GM18520 (cell line): ENCODE measurements around the gene SLC23A3.
"Not testable (repeated sequence)": the region's sequence is repeated elsewhere in the genome, so short reads cannot be mapped to it uniquely, and the experiment has no call there.

Experiments
- ATAC-seq: cut with Tn5 transposase; IDR thresholded peaks from one replicate; pipeline ENCODE4 v1.9.1; 2021; ENCODE audit not compliant: unreplicated experiment

The SLC23A3 gene

GRCh38 chr2:219205165-219205538, 35.3 kb upstream of the SLC23A3 start:
- ATAC-seq, result no peak

GRCh38 chr2:219204425-219205164, 34.8 kb upstream of the SLC23A3 start:
- no peak for ATAC-seq

DNA sequence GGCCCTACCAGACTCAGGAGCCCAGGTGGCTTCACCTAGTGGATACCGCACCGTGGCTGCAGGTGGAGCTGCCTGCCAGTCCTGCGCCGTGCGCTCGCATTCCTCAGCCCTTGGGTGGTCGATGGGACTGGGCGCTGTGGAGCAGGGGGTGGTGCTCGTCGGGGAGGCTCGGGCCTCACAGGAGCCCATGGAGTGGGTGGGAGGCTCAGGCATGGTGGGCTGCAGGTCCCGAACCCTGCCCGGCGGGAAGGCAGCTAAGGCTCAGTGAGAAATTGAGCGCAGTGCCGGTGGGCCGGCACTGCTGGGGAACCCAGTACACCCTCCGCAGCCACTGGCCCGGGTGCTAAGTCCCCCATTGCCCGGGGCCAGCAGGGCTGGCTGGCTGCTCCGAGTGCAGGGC, 31.5 kb upstream of the SLC23A3 start:
- not testable (repeated sequence) for ATAC-seq

DNA sequence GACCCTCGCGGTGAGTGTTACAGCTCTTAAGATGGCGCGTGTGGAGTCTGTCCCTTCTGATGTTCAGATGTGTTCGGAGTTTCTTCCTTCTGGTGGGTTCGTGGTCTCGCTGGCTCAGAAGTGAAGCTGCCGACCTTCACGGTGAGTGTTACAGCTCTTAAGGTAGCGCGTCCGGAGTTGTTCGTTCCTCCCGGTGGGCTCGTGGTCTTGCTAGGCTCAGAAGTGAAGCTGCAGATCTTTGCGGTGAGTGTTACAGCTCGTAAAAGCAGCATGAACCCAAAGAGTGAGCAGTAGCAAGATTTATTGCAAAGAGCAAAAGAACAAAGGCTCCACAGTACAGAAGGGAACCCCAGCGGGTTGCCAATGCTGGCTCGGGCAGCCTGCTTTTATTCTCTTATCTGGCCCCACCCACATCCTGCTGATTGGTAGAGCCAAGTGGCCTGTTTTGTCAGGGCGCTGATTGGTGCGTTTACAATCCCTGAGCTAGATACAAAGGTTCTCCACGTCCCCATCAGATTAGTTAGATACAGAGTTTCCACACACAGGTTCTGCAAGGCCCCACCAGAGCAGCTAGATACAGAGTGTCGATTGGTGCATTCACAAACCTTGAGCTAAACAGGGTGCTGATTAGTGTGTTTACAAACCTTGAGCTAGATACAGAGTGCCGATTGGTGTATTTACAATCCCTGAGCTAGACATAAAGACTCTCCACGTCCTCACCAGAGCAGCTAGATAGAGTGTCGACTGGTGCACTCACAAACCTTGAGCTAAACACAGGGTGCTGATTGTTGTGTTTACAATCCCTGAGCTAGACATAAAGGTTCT, 30.9 kb upstream of the SLC23A3 start:
- not testable (repeated sequence) for ATAC-seq

GRCh38 chr2:219199470-219200211, 29.8 kb upstream of the SLC23A3 start:
- no peak for ATAC-seq

DNA sequence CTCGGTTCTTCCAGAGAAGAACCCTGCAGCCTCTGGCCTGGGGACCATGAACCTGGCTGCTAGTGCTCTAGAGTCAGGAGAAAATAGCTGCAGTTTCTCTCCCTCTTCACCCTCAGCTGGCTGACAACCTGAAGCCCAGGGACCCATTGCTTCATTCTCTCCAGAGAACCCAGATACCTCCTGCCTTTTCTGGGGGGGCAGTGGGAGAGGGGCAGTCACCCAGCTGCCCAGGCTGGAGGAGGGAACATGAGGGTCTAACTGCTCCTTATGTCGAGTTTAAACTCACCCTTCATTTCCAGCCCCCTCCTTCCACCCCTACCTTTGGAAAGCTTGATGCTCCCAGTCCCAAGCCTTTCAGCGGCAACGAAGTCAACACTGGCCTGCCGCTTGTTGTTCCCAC, 29.1 kb upstream of the SLC23A3 start:
- no peak for ATAC-seq

GRCh38 chr2:219197388-219197787, 27.6 kb upstream of the SLC23A3 start:
- no peak for ATAC-seq

- no peak for ATAC-seq
These were observed 17.1 kb upstream of the SLC23A3 start for GRCh38 chr2:219186754-219187456.

DNA sequence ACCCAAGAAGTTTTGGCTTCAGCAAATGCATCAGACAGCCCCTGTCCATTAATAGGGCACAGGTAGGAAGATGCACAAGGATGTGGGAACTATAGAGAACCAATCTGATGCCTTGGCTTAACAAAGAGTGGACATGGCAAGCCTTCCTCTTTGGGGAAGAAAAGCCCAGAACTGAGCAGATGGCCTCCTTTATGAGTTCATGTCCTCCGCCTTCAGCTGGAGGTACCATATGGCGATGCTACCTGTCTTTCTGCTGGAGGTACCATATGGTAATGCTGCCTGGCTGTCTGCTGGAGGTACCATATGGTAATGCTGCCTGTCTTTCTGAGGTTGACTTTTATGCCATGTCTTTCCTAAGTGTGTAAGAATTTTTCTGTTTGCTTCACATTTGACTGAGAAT, 14.3 kb upstream of the SLC23A3 start:
- no peak for ATAC-seq

DNA sequence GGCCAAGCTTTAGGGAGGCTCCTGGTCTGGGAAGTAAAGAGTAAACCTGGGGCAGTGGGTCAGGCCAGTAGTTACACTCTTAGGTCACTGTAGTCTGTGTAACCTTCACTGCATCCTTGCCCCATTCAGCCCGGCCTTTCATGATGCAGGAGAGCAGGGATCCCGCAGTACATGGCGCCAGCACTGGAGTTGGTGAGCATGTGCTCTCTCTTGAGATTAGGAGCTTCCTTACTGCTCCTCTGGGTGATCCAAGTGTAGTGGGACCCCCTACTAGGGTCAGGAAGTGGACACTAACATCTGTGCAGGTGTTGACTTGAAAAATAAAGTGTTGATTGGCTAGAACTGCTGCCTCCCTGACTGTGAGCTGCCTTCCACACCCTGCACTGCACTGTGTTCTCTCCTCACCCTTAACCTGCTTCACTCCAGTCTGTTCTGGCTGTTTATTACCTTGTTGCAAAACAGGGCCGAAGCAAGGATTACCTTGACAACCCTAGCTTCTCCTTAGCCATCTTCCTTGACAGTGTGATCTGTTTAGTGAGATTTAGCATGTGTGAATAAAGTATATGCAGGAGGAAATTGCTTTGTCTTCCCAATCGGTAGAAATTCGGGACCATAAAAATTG, 13.4 kb upstream of the SLC23A3 start:
- ATAC-seq, result no peak

DNA sequence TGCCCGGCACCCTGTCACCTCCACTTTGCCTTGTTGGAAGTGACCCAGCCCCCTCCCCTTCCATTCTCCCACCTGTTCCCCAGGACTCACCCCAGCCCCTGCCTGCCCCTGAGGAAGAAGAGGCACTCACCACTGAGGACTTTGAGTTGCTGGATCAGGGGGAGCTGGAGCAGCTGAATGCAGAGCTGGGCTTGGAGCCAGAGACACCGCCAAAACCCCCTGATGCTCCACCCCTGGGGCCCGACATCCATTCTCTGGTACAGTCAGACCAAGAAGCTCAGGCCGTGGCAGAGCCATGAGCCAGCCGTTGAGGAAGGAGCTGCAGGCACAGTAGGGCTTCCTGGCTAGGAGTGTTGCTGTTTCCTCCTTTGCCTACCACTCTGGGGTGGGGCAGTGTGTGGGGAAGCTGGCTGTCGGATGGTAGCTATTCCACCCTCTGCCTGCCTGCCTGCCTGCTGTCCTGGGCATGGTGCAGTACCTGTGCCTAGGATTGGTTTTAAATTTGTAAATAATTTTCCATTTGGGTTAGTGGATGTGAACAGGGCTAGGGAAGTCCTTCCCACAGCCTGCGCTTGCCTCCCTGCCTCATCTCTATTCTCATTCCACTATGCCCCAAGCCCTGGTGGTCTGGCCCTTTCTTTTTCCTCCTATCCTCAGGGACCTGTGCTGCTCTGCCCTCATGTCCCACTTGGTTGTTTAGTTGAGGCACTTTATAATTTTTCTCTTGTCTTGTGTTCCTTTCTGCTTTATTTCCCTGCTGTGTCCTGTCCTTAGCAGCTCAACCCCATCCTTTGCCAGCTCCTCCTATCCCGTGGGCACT, 12.7 kb upstream of the SLC23A3 start:
- ATAC-seq, result no peak

- no peak for ATAC-seq
These were observed 11.7 kb upstream of the SLC23A3 start for GRCh38 chr2:219181531-219181930.

GRCh38 chr2:219180961-219181360, 11.1 kb upstream of the SLC23A3 start:
- no peak for ATAC-seq

- no peak for ATAC-seq
These were observed 10.0 kb upstream of the SLC23A3 start for GRCh38 chr2:219179601-219180465.

GRCh38 chr2:219178377-219179175, 8.7 kb upstream of the SLC23A3 start:
- no peak for ATAC-seq

- no peak for ATAC-seq
These were observed 7.9 kb upstream of the SLC23A3 start, which contains the start of gene RETREG2 for GRCh38 chr2:219177552-219178376. RETREG2 (plus strand) TSS chr2:219178275; CDS start chr2:219178353, 78 bp downstream.
